GM18861 (cell line): ENCODE measurements around the gene PDE4D.
A peak's percentile ranks its signal among the peaks of the same experiment; 100 is the strongest.

Source experiments
- ATAC-seq: cut with Tn5 transposase; IDR thresholded peaks from one replicate; pipeline ENCODE4 v1.9.1; 2021; ENCODE audit not compliant: unreplicated experiment

The PDE4D gene

GRCh38 chr5:59190746-59191145 lies 702.8 kb downstream of the PDE4D start:
- no peak for ATAC-seq

- ATAC-seq = no peak
Measured at GRCh38 chr5:59189472-59190244, 703.9 kb downstream of the PDE4D start.

- ATAC-seq = peak; percentile 78
Measured at GRCh38 chr5:59188419-59189225, 704.9 kb downstream of the PDE4D start.

- ATAC-seq = no peak
Measured at GRCh38 chr5:59187857-59188256, 705.7 kb downstream of the PDE4D start.

GRCh38 chr5:59186623-59187022 lies 706.9 kb downstream of the PDE4D start:
- ATAC-seq = no peak

- ATAC-seq = no peak
Measured at GRCh38 chr5:59185757-59186385, 707.7 kb downstream of the PDE4D start.

- no peak for ATAC-seq
Measured at GRCh38 chr5:59184769-59185168, 708.8 kb downstream of the PDE4D start.

GRCh38 chr5:59182760-59183159 lies 710.8 kb downstream of the PDE4D start:
- ATAC-seq = no peak

GRCh38 chr5:59180515-59180914 lies 713.0 kb downstream of the PDE4D start:
- peak; percentile 77 for ATAC-seq

GRCh38 chr5:59179704-59180103 lies 713.8 kb downstream of the PDE4D start:
- no peak for ATAC-seq

- ATAC-seq = no peak
Measured at GRCh38 chr5:59178482-59178881, 715.0 kb downstream of the PDE4D start.

GRCh38 chr5:59178071-59178470 lies 715.5 kb downstream of the PDE4D start:
- no peak for ATAC-seq

GRCh38 chr5:59177644-59178043 lies 715.9 kb downstream of the PDE4D start:
- no peak for ATAC-seq

- ATAC-seq = no peak
Measured at GRCh38 chr5:59174248-59174844, 719.2 kb downstream of the PDE4D start.

- no peak for ATAC-seq
Measured at GRCh38 chr5:59173578-59173977, 719.9 kb downstream of the PDE4D start.

GRCh38 chr5:59171131-59171530 lies 722.4 kb downstream of the PDE4D start:
- ATAC-seq = no peak

- ATAC-seq = no peak
Measured at GRCh38 chr5:59169768-59170150, 723.8 kb downstream of the PDE4D start.

GRCh38 chr5:59169081-59169767 lies 724.3 kb downstream of the PDE4D start:
- no peak for ATAC-seq

GRCh38 chr5:59168067-59168466 lies 725.5 kb downstream of the PDE4D start:
- no peak for ATAC-seq

GRCh38 chr5:59164041-59164830 lies 729.3 kb downstream of the PDE4D start:
- no peak for ATAC-seq
